Upper lobe of left lung (tissue), 6 donors: ENCODE measurements around the gene GRHPR. TPM values are rescaled to one million over a fixed set of nuclear protein-coding genes. Genes with fewer than 3 reads are reported as not detected.
"Not testable (repeated sequence)": the region's sequence is repeated elsewhere in the genome, so short reads cannot be mapped to it uniquely, and the experiment has no call there.

Source experiments
- ATAC-seq, 2 donors: fragments of 200-7000 bp; cut with Tn5 transposase; one replicate each; pipeline ENCODE4 v1.9.1; 2022; ENCODE audit warnings: mild to moderate bottlenecking in 2 of 2, moderate library complexity in 2 of 2; ENCODE audit not compliant: low FRiP score in 2 of 2
- DNase-seq, 2 donors: peaks; one replicate each; pipeline ENCODE4 v3.0.0-alpha.2; 2019 to 2020
- H3K27ac ChIP-seq, 4 donors: fragments of 200-600 bp; sonication (generic); one replicate each; pipeline ENCODE4 v1.5.1; 2016 to 2019
- H3K27me3 ChIP-seq, 4 donors: fragments of 200-600 bp; sonication (generic); one replicate each; pipeline ENCODE4 v1.5.1; 2017 to 2019
- H3K36me3 ChIP-seq, 4 donors: fragments of 200-600 bp; sonication (generic); one replicate each; pipeline ENCODE4 v1.5.1; 2016 to 2019
- H3K4me1 ChIP-seq, 4 donors: fragments of 200-600 bp; sonication (generic); one replicate each; pipeline ENCODE4 v1.5.1; 2018 to 2019
- H3K4me3 ChIP-seq, 4 donors: fragments of 200-600 bp; sonication (generic); one replicate each; pipeline ENCODE4 v1.5.1; 2017 to 2019; ENCODE audit warnings: mild to moderate bottlenecking in 2 of 4, moderate library complexity in 1 of 4
- H3K9me3 ChIP-seq, 4 donors: fragments of 200-600 bp; sonication (generic); one replicate each; pipeline ENCODE4 v1.5.1; 2018 to 2019
- CTCF ChIP-seq, 6 experiments: fragments of 450-650 bp in 4 of 6; fragments of 200-600 bp in 2 of 6; sonication (generic) in 2 of 6; IDR thresholded peaks; one replicate each; pipeline ENCODE4 v1.5.1; 2016 to 2019; ENCODE audit warnings: antibody characterized with exemption in 6 of 6
- EP300 ChIP-seq, 4 donors: sonication (generic); formaldehyde crosslinking; IDR thresholded peaks; one replicate each; pipeline ENCODE4 v1.5.1; 2017; ENCODE audit warnings: antibody characterized with exemption in 4 of 4, control low read depth in 2 of 4
- POLR2A ChIP-seq, 4 donors: fragments of 450-650 bp; IDR thresholded peaks; one replicate each; pipeline ENCODE4 v1.5.1; 2016 to 2017; ENCODE audit warnings: antibody characterized with exemption in 4 of 4, mild to moderate bottlenecking in 2 of 4
- POLR2AphosphoS5 ChIP-seq, 2 donors: sonication (generic); formaldehyde crosslinking; IDR thresholded peaks; one replicate each; pipeline ENCODE4 v1.5.1; 2017; ENCODE audit warnings: antibody characterized with exemption in 2 of 2
- WGBS, 2 donors: methylation state at CpG; one replicate each; pipeline ENCODE4 v1.1.5; 2017 to 2018; 5-methylcytosine and 5-hydroxymethylcytosine counted together
- total RNA-seq, 6 donors: library from RNA; depleted of rRNA in 4 of 6; stranded (reverse); fragments of >200 nt in 4 of 6; gene quantifications; one replicate each; pipeline versions ENCODE4 v1.1.0 to v1.2.1, GENCODE V29; 2016 to 2021
- donor health status: DM: no; HTN: no; CAD: no; lungs with moderate emphysema.
- donor health status: DM: no; HTN: yes; CAD: no; lungs with severe emphysema.

Gene GRHPR
- total RNA-seq, 6 donors from 2014 or later = 68.2 to 97.6 (median 81.3) TPM

- TF ChIP-seq POLR2A (IDR thresholded peaks at IDR 0.05) (no peak), EP300 (IDR thresholded peaks at IDR 0.05) (no peak), CTCF (IDR thresholded peaks at IDR 0.05) (no peak), POLR2AphosphoS5 (IDR thresholded peaks at IDR 0.05) (no peak)
- H3K4me1 ChIP-seq = peaks cover 19 to 48% (median 20%) of the 10 kb centered on the region in 4 donors
- ATAC-seq (no peak), DNase-seq (no peak)
- peak overlapping the region in 3 of 4 donors; percentile 97 to 98 (median 97) for H3K27ac ChIP-seq
- H3K9me3 ChIP-seq = no peaks in the 10 kb centered on the region
- no peaks in the 10 kb centered on the region for H3K36me3 ChIP-seq
- WGBS, 2 donors = 34 to 35% methylated on average over 3 of the region's 3 CpGs
- peak overlapping the region in 3 of 4 donors; percentile 81 to 92 (median 86) for H3K4me3 ChIP-seq
- no peaks in the 10 kb centered on the region for H3K27me3 ChIP-seq
These were observed 41.5 kb downstream of the GRHPR start for GRCh38 chr9:37464006-37464405.

- no peaks in the 10 kb centered on the region for H3K27me3 ChIP-seq
- peak; percentile 85 to 92 for DNase-seq
- H3K9me3 ChIP-seq = no peaks in the 10 kb centered on the region
- TF ChIP-seq EP300 (IDR thresholded peaks at IDR 0.05) (no peak), CTCF (IDR thresholded peaks at IDR 0.05) (no peak), POLR2A (IDR thresholded peaks at IDR 0.05) (peak in 3 of 4 donors; percentile 20 to 75 (median 70)), POLR2AphosphoS5 (IDR thresholded peaks at IDR 0.05) (peak in 1 of 2 donors; percentile 63)
- H3K27ac ChIP-seq = peak overlapping the region; percentile 97 to 99 (median 98)
- H3K4me3 ChIP-seq = peak overlapping the region; percentile 81 to 96 (median 89)
- no peaks in the 10 kb centered on the region for H3K36me3 ChIP-seq
- ATAC-seq = peak; percentile 69 to 74
- peaks cover 19 to 48% (median 20%) of the 10 kb centered on the region in 4 donors for H3K4me1 ChIP-seq
- 0% methylated on average over 10 to 20 of the region's 47 CpGs for WGBS, 2 donors
These were observed 42.1 kb downstream of the GRHPR start for GRCh38 chr9:37464426-37465248.

GRCh38 chr9:37465249-37466036 lies 42.9 kb downstream of the GRHPR start, which contains the start of gene ZBTB5:
TSS of gene ZBTB5 (minus strand) at chr9:37465450. CDS start at chr9:37442551, 22,899 bp downstream.
- peak within 1 kb of the TSS; percentile 81 to 96 (median 89) for H3K4me3 ChIP-seq
- H3K27ac ChIP-seq = peak within 1 kb of the TSS; percentile 97 to 99 (median 98)
- DNase-seq = peak; percentile 96 to 99
- no peaks in the 10 kb centered on the region for H3K9me3 ChIP-seq
- WGBS, 2 donors = 0 to 1% methylated on average over 11 to 52 of the region's 52 CpGs
- peaks cover 19 to 48% (median 20%) of the 10 kb centered on the region in 4 donors for H3K4me1 ChIP-seq
- no peaks in the 10 kb centered on the region for H3K27me3 ChIP-seq
- peak; percentile 94 to 97 for ATAC-seq
- peak in 1 of 6 experiments; percentile 12 for TF ChIP-seq CTCF (IDR thresholded peaks at IDR 0.05)
- peak in 2 of 4 donors; percentile 49 to 63 for TF ChIP-seq POLR2A (IDR thresholded peaks at IDR 0.05)
- no peak for TF ChIP-seq EP300 (IDR thresholded peaks at IDR 0.05)
- TF ChIP-seq POLR2AphosphoS5 (IDR thresholded peaks at IDR 0.05) = peak; percentile 59 to 78
- H3K36me3 ChIP-seq = no peaks in the 10 kb centered on the region

GRCh38 chr9:37466037-37466709 lies 43.7 kb downstream of the GRHPR start:
- TF ChIP-seq POLR2A (IDR thresholded peaks at IDR 0.05) (peak in 1 of 4 donors; percentile 42), POLR2AphosphoS5 (IDR thresholded peaks at IDR 0.05) (no peak)
- WGBS, 2 donors = 1% methylated on average over 19 to 47 of the region's 47 CpGs
- peak overlapping the region; percentile 49 to 92 (median 84) for H3K4me3 ChIP-seq
- H3K9me3 ChIP-seq = no peaks in the 10 kb centered on the region
- H3K36me3 ChIP-seq = no peaks in the 10 kb centered on the region
- no peaks in the 10 kb centered on the region for H3K27me3 ChIP-seq
- ATAC-seq = peak; percentile 24 to 47
- DNase-seq = peak; percentile 73 to 90
- H3K4me1 ChIP-seq = peaks cover 19 to 45% (median 20%) of the 10 kb centered on the region in 4 donors
- peak overlapping the region; percentile 97 to 99 (median 98) for H3K27ac ChIP-seq

- H3K36me3 ChIP-seq, H3K27ac ChIP-seq, H3K9me3 ChIP-seq, H3K4me3 ChIP-seq, H3K27me3 ChIP-seq, ATAC-seq: not testable (repeated sequence)
- WGBS, 2 donors = 94 to 96% methylated on average over 17 of the region's 17 CpGs
- peak in 1 of 2 donors; percentile 15 for DNase-seq
- peaks cover 16 to 40% (median 18%) of the 10 kb centered on the region in 4 donors for H3K4me1 ChIP-seq
These were observed 45.0 kb downstream of the GRHPR start for GRCh38 chr9:37467530-37467929.
